Esophagus mucosa (tissue), 1 donor: ENCODE measurements around the gene DYNLL1. TPM values are rescaled to one million over a fixed set of nuclear protein-coding genes. Genes with fewer than 3 reads are reported as not detected.
A peak's percentile ranks its signal among the peaks of the same experiment; 100 is the strongest.
"Not testable (repeated sequence)": the region's sequence is repeated elsewhere in the genome, so short reads cannot be mapped to it uniquely, and the experiment has no call there.

Experiments used
- ATAC-seq: fragments of 200-7000 bp; cut with Tn5 transposase; one replicate; pipeline ENCODE4 v1.9.1; 2020
- total RNA-seq: library from RNA; stranded (reverse); gene quantifications from one replicate; pipeline ENCODE4 v1.2.4, GENCODE V29; 2023
- donor health status: DM: yes; HTN: yes; CAD: no.

DYNLL1 gene
- total RNA-seq, 1 donor from 2014 or later: 621 TPM

- peak; percentile 95 for ATAC-seq
These were observed 21.3 kb upstream of the DYNLL1 start for GRCh38 chr12:120474616-120474960.

- no peak for ATAC-seq
These were observed 20.3 kb upstream of the DYNLL1 start for GRCh38 chr12:120475643-120476042.

- peak; percentile 51 for ATAC-seq
These were observed 16.5 kb upstream of the DYNLL1 start for GRCh38 chr12:120479458-120479857.

- ATAC-seq: no peak
These were observed 15.7 kb upstream of the DYNLL1 start for GRCh38 chr12:120480211-120480610.

GRCh38 chr12:120481022-120481767 lies 14.7 kb upstream of the DYNLL1 start:
- ATAC-seq: no peak

GRCh38 chr12:120483621-120484020 lies 12.3 kb upstream of the DYNLL1 start:
- no peak for ATAC-seq

GRCh38 chr12:120485961-120486881 lies 9.7 kb upstream of the DYNLL1 start:
- ATAC-seq: no peak

- ATAC-seq: not testable (repeated sequence)
These were observed 8.4 kb upstream of the DYNLL1 start for GRCh38 chr12:120487552-120487951.

GRCh38 chr12:120488057-120488640 lies 7.8 kb upstream of the DYNLL1 start:
- no peak for ATAC-seq

GRCh38 chr12:120489018-120489417 lies 6.9 kb upstream of the DYNLL1 start:
- peak; percentile 86 for ATAC-seq

GRCh38 chr12:120490325-120490724 lies 5.6 kb upstream of the DYNLL1 start:
- ATAC-seq: no peak

GRCh38 chr12:120490833-120491512 lies 4.9 kb upstream of the DYNLL1 start:
- no peak for ATAC-seq

GRCh38 chr12:120495186-120495730 lies 655 bp upstream of the DYNLL1 start:
- ATAC-seq: peak; percentile 14

- peak; percentile 20 for ATAC-seq
These were observed 764 bp downstream of the DYNLL1 start for GRCh38 chr12:120496413-120497340.

GRCh38 chr12:120497524-120498150 lies 1.7 kb downstream of the DYNLL1 start:
- no peak for ATAC-seq

- no peak for ATAC-seq
These were observed 3.1 kb downstream of the DYNLL1 start for GRCh38 chr12:120498870-120499515.

GRCh38 chr12:120500581-120500980 lies 4.7 kb downstream of the DYNLL1 start:
- ATAC-seq: no peak

GRCh38 chr12:120504587-120504986 lies 8.7 kb downstream of the DYNLL1 start:
- no peak for ATAC-seq

- ATAC-seq: no peak
These were observed 12.6 kb downstream of the DYNLL1 start for GRCh38 chr12:120508537-120508936.

- ATAC-seq: no peak
These were observed 18.1 kb downstream of the DYNLL1 start for GRCh38 chr12:120514002-120514401.
